ENCODE data around the gene UGT1A10. TPM values are rescaled to one million over a fixed set of nuclear protein-coding genes. Genes with fewer than 3 reads are reported as not detected.
"Not testable (repeated sequence)": the region's sequence is repeated elsewhere in the genome, so short reads cannot be mapped to it uniquely, and the experiment has no call there.

The UGT1A10 gene
- total RNA-seq, 1 donor from 2014 or later, result not detected

DNA sequence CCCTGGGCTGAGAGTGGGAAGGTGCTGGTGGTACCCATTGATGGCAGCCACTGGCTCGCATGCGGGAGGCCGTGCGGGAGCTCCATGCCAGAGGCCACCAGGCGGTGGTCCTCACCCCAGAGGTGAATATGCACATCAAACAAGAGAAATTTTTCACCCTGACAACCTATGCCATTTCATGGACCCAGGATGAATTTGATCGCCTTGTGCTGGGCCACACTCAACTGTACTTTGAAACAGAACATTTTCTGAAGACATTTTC, 111.0 kb downstream of the UGT1A10 start:
- Mint-ChIP-seq H3K4me3 (ENCODE audit: low read depth) (no peak overlapping the region), H3K4me1 (ENCODE audit: low read depth) (peaks cover 4% of the 10 kb centered on the region), H3K36me3 (ENCODE audit: insufficient read depth) (peaks cover 1% of the 10 kb centered on the region), H3K27ac (no peak overlapping the region), H3K9me3 (ENCODE audit: low read depth) (peaks cover 38% of the 10 kb centered on the region), H3K27me3 (peaks cover 12% of the 10 kb centered on the region)
- no peak for DNase-seq (ENCODE audit: low spot score, unreplicated experiment)
- TF ChIP-seq, protein P1, sequence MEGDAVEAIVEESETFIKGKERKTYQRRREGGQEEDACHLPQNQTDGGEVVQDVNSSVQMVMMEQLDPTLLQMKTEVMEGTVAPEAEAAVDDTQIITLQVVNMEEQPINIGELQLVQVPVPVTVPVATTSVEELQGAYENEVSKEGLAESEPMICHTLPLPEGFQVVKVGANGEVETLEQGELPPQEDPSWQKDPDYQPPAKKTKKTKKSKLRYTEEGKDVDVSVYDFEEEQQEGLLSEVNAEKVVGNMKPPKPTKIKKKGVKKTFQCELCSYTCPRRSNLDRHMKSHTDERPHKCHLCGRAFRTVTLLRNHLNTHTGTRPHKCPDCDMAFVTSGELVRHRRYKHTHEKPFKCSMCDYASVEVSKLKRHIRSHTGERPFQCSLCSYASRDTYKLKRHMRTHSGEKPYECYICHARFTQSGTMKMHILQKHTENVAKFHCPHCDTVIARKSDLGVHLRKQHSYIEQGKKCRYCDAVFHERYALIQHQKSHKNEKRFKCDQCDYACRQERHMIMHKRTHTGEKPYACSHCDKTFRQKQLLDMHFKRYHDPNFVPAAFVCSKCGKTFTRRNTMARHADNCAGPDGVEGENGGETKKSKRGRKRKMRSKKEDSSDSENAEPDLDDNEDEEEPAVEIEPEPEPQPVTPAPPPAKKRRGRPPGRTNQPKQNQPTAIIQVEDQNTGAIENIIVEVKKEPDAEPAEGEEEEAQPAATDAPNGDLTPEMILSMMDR (IDR thresholded peaks at IDR 0.05; ENCODE audit: unreplicated experiment), result no peak

DNA sequence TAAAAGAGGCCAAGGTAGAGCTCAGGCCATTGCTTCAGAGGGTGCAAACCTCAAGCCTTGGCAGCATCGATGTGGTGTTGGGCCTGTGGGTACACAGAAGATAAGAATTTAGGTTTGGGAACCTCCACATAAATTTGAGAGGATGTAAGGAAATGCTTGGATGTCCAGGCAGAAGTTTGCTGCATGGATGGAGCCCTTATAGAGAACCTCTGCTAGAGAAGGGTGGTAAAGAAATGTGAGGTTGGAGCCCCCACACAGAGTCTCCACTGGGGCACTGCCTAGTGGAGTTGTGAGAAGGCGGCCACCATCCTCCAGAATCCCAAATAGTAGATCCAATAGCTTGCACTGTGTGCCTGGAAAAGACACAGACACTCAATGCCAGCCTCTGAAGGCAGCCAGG, 114.4 kb downstream of the UGT1A10 start:
- H3K36me3 Mint-ChIP-seq (ENCODE audit: insufficient read depth); H3K27ac Mint-ChIP-seq; H3K4me1 Mint-ChIP-seq (ENCODE audit: low read depth); H3K4me3 Mint-ChIP-seq (ENCODE audit: low read depth); DNase-seq (ENCODE audit: low spot score, unreplicated experiment): not testable (repeated sequence)
- Mint-ChIP-seq H3K9me3 (ENCODE audit: low read depth) (peaks cover 45% of the 10 kb centered on the region), H3K27me3 (peaks cover 12% of the 10 kb centered on the region)

DNA sequence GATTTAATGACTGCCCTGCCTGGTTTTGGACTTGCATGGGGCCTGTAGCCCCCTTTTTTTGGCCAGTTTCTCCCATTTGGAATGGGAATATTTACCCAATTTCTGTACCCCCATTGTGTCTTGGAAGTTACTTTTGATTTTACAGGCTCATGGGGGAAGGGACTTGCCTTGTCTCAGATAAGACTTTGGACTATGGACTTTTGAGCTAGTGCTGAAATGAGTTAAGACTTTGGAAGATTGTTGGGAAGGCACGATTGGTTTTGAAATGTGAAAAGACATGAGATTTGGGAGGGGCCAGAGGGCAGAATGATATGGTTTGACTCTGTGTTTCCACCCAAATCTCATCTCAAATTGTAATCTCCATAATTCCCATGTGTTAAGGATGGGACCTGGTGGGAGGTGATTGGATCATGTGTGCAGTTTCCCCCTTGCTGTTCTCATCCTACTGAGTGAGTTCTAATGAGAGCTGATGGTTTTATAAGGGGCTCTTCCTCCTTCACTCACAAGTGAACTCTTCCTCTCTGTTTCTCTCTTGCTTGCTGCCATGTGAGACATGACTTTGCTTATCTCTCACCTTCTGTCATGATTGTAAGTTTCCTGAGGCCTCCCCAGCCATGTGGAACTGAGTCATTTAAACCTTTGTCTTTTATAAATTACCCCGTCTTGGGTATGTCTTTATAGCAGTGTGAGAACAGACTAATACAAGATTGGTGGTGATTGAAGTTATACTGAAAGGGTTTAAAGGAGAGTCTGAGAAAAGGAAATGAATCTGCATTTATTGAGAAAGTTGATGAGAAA, 115.2 kb downstream of the UGT1A10 start:
- DNase-seq (ENCODE audit: low spot score, unreplicated experiment); H3K4me1 Mint-ChIP-seq (ENCODE audit: low read depth); H3K36me3 Mint-ChIP-seq (ENCODE audit: insufficient read depth); H3K27ac Mint-ChIP-seq; H3K4me3 Mint-ChIP-seq (ENCODE audit: low read depth): not testable (repeated sequence)
- H3K9me3 Mint-ChIP-seq (ENCODE audit: low read depth), result peaks cover 45% of the 10 kb centered on the region
- H3K27me3 Mint-ChIP-seq, result peaks cover 12% of the 10 kb centered on the region

DNA sequence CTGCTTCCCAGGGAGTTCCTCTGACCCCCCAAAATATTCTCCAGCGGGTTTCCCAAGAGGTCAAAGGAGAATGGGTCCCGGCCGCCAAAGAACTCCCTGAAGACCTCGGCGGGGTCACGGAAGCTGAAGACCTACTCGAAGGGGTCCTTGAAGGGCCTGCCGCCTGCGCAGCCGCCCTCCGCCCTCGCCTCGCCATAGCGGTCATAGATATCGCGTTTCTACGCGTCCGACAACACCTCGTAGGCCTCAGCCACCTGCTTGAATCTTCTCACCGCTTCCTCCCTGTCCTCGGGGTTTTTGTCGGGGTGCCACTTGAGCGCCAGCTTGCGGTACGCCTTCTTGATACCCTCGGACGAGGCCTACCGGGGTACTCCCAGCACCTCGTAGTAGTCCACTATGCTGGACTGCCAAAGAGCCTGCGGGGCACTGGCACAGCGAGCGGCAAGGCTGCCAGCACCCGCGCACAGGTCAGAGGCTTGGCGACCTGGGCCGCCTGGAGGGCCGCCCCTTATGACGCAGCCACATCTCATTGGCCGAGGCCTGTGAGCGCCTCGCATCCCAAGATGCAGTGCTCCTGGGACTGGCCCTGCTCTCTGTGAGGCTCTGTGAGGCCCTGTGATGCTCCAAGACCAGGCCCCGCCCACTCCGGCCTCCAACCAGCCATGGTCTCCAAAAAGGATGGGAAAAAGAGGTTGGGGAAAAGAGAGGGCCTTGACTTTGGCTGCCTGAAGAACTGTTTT, 118.8 kb downstream of the UGT1A10 start:
- TF ChIP-seq, protein P1 (IDR thresholded peaks at IDR 0.05; ENCODE audit: unreplicated experiment), result no peak
- Mint-ChIP-seq H3K4me3 (ENCODE audit: low read depth) (no peak overlapping the region), H3K27me3 (no peaks in the 10 kb centered on the region), H3K9me3 (ENCODE audit: low read depth) (peaks cover 24% of the 10 kb centered on the region), H3K4me1 (ENCODE audit: low read depth) (peaks cover 4% of the 10 kb centered on the region), H3K36me3 (ENCODE audit: insufficient read depth) (peaks cover 1% of the 10 kb centered on the region), H3K27ac (no peak overlapping the region)
- DNase-seq (ENCODE audit: low spot score, unreplicated experiment), result no peak

DNA sequence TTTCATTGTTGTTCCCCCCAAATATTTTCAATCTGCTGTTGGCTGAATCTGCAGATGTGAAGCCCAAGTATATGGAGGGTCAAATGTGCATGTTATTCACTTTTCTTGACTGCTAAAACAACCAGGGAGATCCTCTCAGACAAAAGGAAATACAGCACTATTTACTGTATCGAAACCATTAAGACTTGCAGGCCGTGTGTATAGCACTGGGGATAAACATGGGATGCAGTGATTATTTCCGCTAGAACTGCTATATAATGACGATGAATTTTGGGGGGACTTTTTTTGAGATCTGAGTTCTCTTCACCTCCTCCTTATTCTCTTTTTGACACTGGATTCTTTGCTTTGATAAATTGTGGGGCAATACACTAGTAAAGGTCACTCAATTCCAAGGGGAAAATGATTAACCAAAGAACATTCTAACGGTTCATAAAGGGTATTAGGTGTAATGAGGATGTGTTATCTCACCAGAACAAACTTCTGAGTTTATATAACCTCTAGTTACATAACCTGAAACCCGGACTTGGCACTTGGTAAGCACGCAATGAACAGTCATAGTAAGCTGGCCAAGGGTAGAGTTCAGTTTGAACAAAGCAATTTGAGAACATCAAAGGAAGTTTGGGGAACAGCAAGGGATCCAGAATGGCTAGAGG, 120.3 kb downstream of the UGT1A10 start:
- TF ChIP-seq, protein P1 (IDR thresholded peaks at IDR 0.05; ENCODE audit: unreplicated experiment), result no peak
- peaks cover 4% of the 10 kb centered on the region for H3K4me1 Mint-ChIP-seq (ENCODE audit: low read depth)
- peaks cover 13% of the 10 kb centered on the region for H3K9me3 Mint-ChIP-seq (ENCODE audit: low read depth)
- H3K27ac Mint-ChIP-seq, result no peak overlapping the region
- no peaks in the 10 kb centered on the region for H3K27me3 Mint-ChIP-seq
- H3K4me3 Mint-ChIP-seq (ENCODE audit: low read depth), result no peak overlapping the region
- DNase-seq (ENCODE audit: low spot score, unreplicated experiment), result no peak
- H3K36me3 Mint-ChIP-seq (ENCODE audit: insufficient read depth), result no peaks in the 10 kb centered on the region

DNA sequence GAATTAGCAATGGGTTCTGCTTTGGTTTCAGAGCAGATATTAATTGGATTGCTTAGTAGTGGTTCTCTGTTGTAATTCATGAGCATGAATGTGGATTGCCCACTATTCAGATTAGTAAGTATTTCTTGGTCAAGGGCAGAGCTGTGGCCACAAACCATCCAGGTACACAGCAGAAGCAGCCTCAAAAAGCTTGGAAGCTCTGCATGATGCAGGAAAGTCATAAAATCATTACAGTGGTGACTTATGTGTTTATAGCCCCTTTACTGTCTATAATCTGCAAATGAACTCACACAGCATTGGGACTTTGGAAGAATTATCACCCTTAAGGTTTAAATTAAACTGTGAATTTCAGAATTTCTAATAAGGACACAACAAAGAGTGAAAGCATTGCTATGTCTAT, 121.9 kb downstream of the UGT1A10 start:
- Mint-ChIP-seq H3K36me3 (ENCODE audit: insufficient read depth) (no peaks in the 10 kb centered on the region), H3K9me3 (ENCODE audit: low read depth) (peaks cover 3% of the 10 kb centered on the region), H3K27ac (no peak overlapping the region), H3K4me3 (ENCODE audit: low read depth) (no peak overlapping the region), H3K27me3 (no peaks in the 10 kb centered on the region), H3K4me1 (ENCODE audit: low read depth) (peaks cover 6% of the 10 kb centered on the region)
- DNase-seq (ENCODE audit: low spot score, unreplicated experiment), result no peak
- TF ChIP-seq, protein P1 (IDR thresholded peaks at IDR 0.05; ENCODE audit: unreplicated experiment), result no peak
